Adrenal gland (tissue), 5 donors: ENCODE measurements around the gene AFMID.

Source experiments
- POLR2A ChIP-seq, 2 donors: fragments of 450-650 bp; IDR thresholded peaks; one replicate each; pipeline ENCODE4 v1.6.1; 2017; ENCODE audit warnings: antibody characterized with exemption in 2 of 2, mild to moderate bottlenecking in 2 of 2, moderate library complexity in 1 of 2
- TF ChIP-seq, protein P1 (sequence below), 6 experiments: fragments of 450-650 bp in 4 of 6; fragments of 200-600 bp in 2 of 6; sonication (generic) in 1 of 6; IDR thresholded peaks; 1 replicate in 5 of 6; 2 replicates in 1 of 6; pipeline versions ENCODE4 v1.5.1 to v1.8.0; 2016 to 2021; ENCODE audit warnings: antibody characterized with exemption in 6 of 6, mild to moderate bottlenecking in 2 of 6, moderate library complexity in 1 of 6
- donor health status: DM: no; HTN: no; CAD: no.

DNA sequence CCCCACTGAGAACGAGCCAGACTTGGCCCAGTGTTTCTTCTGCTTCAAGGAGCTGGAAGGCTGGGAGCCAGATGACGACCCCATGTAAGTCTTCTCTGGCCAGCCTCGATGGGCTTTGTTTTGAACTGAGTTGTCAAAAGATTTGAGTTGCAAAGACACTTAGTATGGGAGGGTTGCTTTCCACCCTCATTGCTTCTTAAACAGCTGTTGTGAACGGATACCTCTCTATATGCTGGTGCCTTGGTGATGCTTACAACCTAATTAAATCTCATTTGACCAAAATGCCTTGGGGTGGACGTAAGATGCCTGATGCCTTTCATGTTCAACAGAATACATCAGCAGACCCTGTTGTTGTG, 27.5 kb downstream of the AFMID start:
- TF ChIP-seq, protein P1, sequence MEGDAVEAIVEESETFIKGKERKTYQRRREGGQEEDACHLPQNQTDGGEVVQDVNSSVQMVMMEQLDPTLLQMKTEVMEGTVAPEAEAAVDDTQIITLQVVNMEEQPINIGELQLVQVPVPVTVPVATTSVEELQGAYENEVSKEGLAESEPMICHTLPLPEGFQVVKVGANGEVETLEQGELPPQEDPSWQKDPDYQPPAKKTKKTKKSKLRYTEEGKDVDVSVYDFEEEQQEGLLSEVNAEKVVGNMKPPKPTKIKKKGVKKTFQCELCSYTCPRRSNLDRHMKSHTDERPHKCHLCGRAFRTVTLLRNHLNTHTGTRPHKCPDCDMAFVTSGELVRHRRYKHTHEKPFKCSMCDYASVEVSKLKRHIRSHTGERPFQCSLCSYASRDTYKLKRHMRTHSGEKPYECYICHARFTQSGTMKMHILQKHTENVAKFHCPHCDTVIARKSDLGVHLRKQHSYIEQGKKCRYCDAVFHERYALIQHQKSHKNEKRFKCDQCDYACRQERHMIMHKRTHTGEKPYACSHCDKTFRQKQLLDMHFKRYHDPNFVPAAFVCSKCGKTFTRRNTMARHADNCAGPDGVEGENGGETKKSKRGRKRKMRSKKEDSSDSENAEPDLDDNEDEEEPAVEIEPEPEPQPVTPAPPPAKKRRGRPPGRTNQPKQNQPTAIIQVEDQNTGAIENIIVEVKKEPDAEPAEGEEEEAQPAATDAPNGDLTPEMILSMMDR (IDR thresholded peaks at IDR 0.05): no peak
- no peak for TF ChIP-seq POLR2A (IDR thresholded peaks at IDR 0.05)
